T-helper 17 cell (primary cell): Measurements from ENCODE around the gene NPIPB12. TPM values are rescaled to one million over a fixed set of nuclear protein-coding genes. Genes with fewer than 3 reads are reported as not detected.
"Not testable (repeated sequence)": the region's sequence is repeated elsewhere in the genome, so short reads cannot be mapped to it uniquely, and the experiment has no call there.

ENCODE experiments used
- ATAC-seq: fragments of 150-1000 bp; cut with Tn5 transposase; 2 replicates; pipeline ENCODE4 v1.10.0; 2021; ENCODE audit warnings: mild to moderate bottlenecking, moderate library complexity
- DNase-seq, 3 donors: peaks; one replicate each; pipeline versions ENCODE4 v3.0.0 to v3.0.0-alpha.2; 2020 to 2021
- H3K9me3 ChIP-seq: one replicate; pipeline ENCODE4 v1.7.0; 2013; ENCODE audit warnings: low read length, mild to moderate bottlenecking; ENCODE audit not compliant: control insufficient read depth, poor library complexity, severe bottlenecking
- H3K27ac Mint-ChIP-seq: one replicate; pipeline ENCODE4 v1.8.0; 2022; ENCODE audit warnings: mild to moderate bottlenecking, moderate library complexity, mixed read lengths
- H3K27me3 Mint-ChIP-seq: one replicate; pipeline ENCODE4 v1.8.0; 2022; ENCODE audit warnings: mixed read lengths
- H3K36me3 Mint-ChIP-seq: one replicate; pipeline ENCODE4 v1.8.0; 2022; ENCODE audit warnings: low read depth, mixed read lengths
- H3K4me1 Mint-ChIP-seq: one replicate; pipeline ENCODE4 v1.8.0; 2022; ENCODE audit warnings: mild to moderate bottlenecking, mixed read lengths
- H3K4me3 Mint-ChIP-seq: one replicate; pipeline ENCODE4 v1.8.0; 2022; ENCODE audit warnings: mild to moderate bottlenecking, moderate library complexity, mixed read lengths
- total RNA-seq, 4 donors: library from RNA in 2 of 4; stranded (reverse) in 2 of 4; gene quantifications; one replicate each; pipeline ENCODE4 v1.2.3 and lab custom pipeline; 2022 to 2026

The NPIPB12 gene
- total RNA-seq, 2 donors from 2014 or later = 124 to 164 TPM

DNA sequence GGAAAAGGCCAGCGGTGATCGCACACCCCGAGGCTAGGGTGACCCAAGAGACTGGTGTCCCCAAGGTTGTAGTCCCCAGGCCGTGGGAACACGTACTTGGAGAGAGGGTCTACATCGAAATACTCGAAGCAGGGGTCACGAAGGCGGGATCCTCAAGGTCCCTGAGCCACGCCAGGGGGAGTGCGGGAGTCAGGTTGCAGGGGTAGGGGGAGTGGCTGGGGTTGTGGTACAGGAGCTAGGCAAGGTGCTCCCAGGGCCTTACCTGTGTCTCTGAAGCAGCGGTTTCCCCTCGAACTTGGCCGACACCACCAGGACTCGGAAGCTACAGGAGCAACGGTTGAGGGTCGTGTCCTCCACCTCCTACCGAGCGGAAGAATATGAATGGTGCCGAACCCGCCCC lies 52.5 kb downstream of the NPIPB12 start:
- H3K4me1 Mint-ChIP-seq, H3K27me3 Mint-ChIP-seq, H3K9me3 ChIP-seq, H3K36me3 Mint-ChIP-seq, H3K27ac Mint-ChIP-seq, H3K4me3 Mint-ChIP-seq, DNase-seq: not testable (repeated sequence)
- peak; percentile 32 for ATAC-seq

Other genes starting within 250 kb of the NPIPB12 start
- 1 to 10 TPM; 2.0 to 4.1 TPM for gene NPIPB11, start 99.7 kb downstream of the NPIPB12 start, total RNA-seq
- gene BOLA2, start 52.1 kb downstream of the NPIPB12 start, total RNA-seq = 10 to 100 TPM in 1 of 2 donors, 1 to 10 TPM in 1; 9.3 to 11.0 TPM
- gene SLX1B, start 51.9 kb downstream of the NPIPB12 start, total RNA-seq = 10 to 100 TPM; 29.7 to 31.9 TPM
- gene SULT1A4, start 46.5 kb downstream of the NPIPB12 start, total RNA-seq = 1 to 10 TPM; 1.0 to 1.7 TPM
- gene SPN, start 156.8 kb upstream of the NPIPB12 start, total RNA-seq = 100 to 1,000 TPM; 122 to 147 TPM
- gene QPRT, start 172.8 kb upstream of the NPIPB12 start, total RNA-seq = under 1 TPM; 0.72 to 0.96 TPM
- 100 to 1,000 TPM; 172 to 259 TPM for gene C16orf54, start 239.6 kb upstream of the NPIPB12 start, total RNA-seq